HepG2 (cell line): ENCODE results near the gene NT5DC1. TPM values are rescaled to one million over a fixed set of nuclear protein-coding genes. Genes with fewer than 3 reads are reported as not detected.

ENCODE experiments used
- CBX5 ChIP-seq: sonication (generic); formaldehyde crosslinking; IDR thresholded peaks from 2 replicates; pipeline ENCODE4 v1.4.0; 2020; ENCODE audit warnings: missing genetic modification reagents, borderline replicate concordance
- CENPX ChIP-seq: sonication (generic); formaldehyde crosslinking; IDR thresholded peaks from 2 replicates; pipeline ENCODE4 v1.9.0; 2021; ENCODE audit warnings: mild to moderate bottlenecking, missing genetic modification reagents, moderate library complexity
- CREB1 ChIP-seq, 2 experiments: fragments of 450-650 bp in 1 of 2; IDR thresholded peaks; 2 replicates each; pipeline ENCODE4 v1.6.1; 2016 to 2017; ENCODE audit warnings: control low read depth in 1 of 2, mild to moderate bottlenecking in 1 of 2, missing compliant biosample characterization in 1 of 2, missing genetic modification characterization in 1 of 2
- HMG20A ChIP-seq: IDR thresholded peaks from 2 replicates; pipeline ENCODE4 v1.6.1; 2016; ENCODE audit warnings: borderline replicate concordance
- KLF13 ChIP-seq: sonication (generic); formaldehyde crosslinking; IDR thresholded peaks from 2 replicates; pipeline ENCODE4 v1.4.0; 2020; ENCODE audit warnings: mild to moderate bottlenecking, missing genetic modification reagents
- NCOA2 ChIP-seq: sonication (generic); formaldehyde crosslinking; IDR thresholded peaks from 2 replicates; pipeline ENCODE4 v1.8.0; 2022; ENCODE audit warnings: inconsistent platforms
- REL ChIP-seq: sonication (generic); formaldehyde crosslinking; conservative IDR thresholded peaks from 2 replicates; pipeline ENCODE4 v1.8.0; 2022; ENCODE audit warnings: mild to moderate bottlenecking, missing genetic modification reagents, moderate library complexity
- RERE ChIP-seq: IDR thresholded peaks from 2 replicates; pipeline ENCODE4 v1.6.1; 2016; ENCODE audit warnings: low read depth, missing genetic modification reagents, missing compliant biosample characterization
- SATB2 ChIP-seq: sonication (generic); formaldehyde crosslinking; IDR thresholded peaks from 2 replicates; pipeline ENCODE4 v1.5.0; 2020; ENCODE audit warnings: missing genetic modification reagents
- U2AF1 ChIP-seq: fragments of 200-400 bp; formaldehyde crosslinking; optimal IDR thresholded peaks from 2 replicates; pipeline ENCODE3; 2017; ENCODE audit warnings: mild to moderate bottlenecking, low read depth, low read length
- ZBTB20 ChIP-seq: sonication (generic); formaldehyde crosslinking; IDR thresholded peaks from 2 replicates; pipeline ENCODE4 v1.8.1; 2023; ENCODE audit warnings: missing genetic modification reagents, low read depth, mild to moderate bottlenecking, borderline replicate concordance
- ZBTB42 ChIP-seq: sonication (generic); formaldehyde crosslinking; IDR thresholded peaks from 2 replicates; pipeline ENCODE4 v1.5.0; 2020; ENCODE audit warnings: mild to moderate bottlenecking, missing genetic modification reagents
- ZC3H13 ChIP-seq: sonication (generic); formaldehyde crosslinking; IDR thresholded peaks from 2 replicates; pipeline ENCODE4 v1.8.1; 2023; ENCODE audit warnings: mild to moderate bottlenecking, missing genetic modification reagents, moderate library complexity
- ZHX2 ChIP-seq, 2 experiments: sonication (generic) in 1 of 2; formaldehyde crosslinking in 1 of 2; IDR thresholded peaks; 2 replicates each; pipeline versions ENCODE4 v1.6.1 to v1.9.0; 2014 to 2022; ENCODE audit warnings: antibody characterized with exemption in 1 of 2, borderline replicate concordance in 1 of 2, inconsistent platforms in 1 of 2, low read depth in 1 of 2, missing genetic modification reagents in 1 of 2
- ZNF446 ChIP-seq: sonication (generic); formaldehyde crosslinking; IDR thresholded peaks from 2 replicates; pipeline ENCODE4 v1.5.0; 2020; ENCODE audit warnings: mild to moderate bottlenecking, missing genetic modification reagents
- ZNF513 ChIP-seq: sonication (generic); formaldehyde crosslinking; conservative IDR thresholded peaks from 2 replicates; pipeline ENCODE4 v1.5.0; 2020; ENCODE audit warnings: missing genetic modification reagents
- polyA plus RNA-seq, 8 experiments: library from polyadenylated mRNA; depleted of rRNA in 3 of 8; stranded (reverse) in 7 of 8; unstranded in 1 of 8; fragments of >200 nt; fragmentation: Illumina TruSeq in 4 of 8; extraction: Trizol in 4 of 8; gene quantifications; 2 replicates each; pipeline versions ENCODE4 v1.2.1 to v1.2.3, GENCODE V29; 2011 to 2016; ENCODE audit warnings: low read depth in 4 of 8, missing spikeins in 1 of 8, mixed read lengths in 1 of 8; ENCODE audit not compliant: insufficient read depth in 1 of 8
- total RNA-seq, 5 experiments: library from RNA; depleted of rRNA; stranded (reverse); fragments of >200 nt; fragmentation: Illumina TruSeq; extraction: Trizol; gene quantifications; 2 replicates each; pipeline ENCODE4 v1.2.3, GENCODE V29; 2016; ENCODE audit warnings: low read depth in 1 of 5

The NT5DC1 gene
- total and polyA plus RNA-seq, 2 of the 13 experiments (the other 11 are each of a cell fraction or from before 2014, with no cell fraction given): 27.0 to 56.1 TPM

GRCh38 chr6:116072368-116072767 is 28.3 kb upstream of the NT5DC1 start (continued):
- peak; percentile 64; the same call in 1 of the 2 replicates for TF ChIP-seq ZHX2 (IDR thresholded peaks at IDR 0.05; ENCODE audit: low read depth)
- no peak for TF ChIP-seq ZHX2 (CRISPR knock-in tag; IDR thresholded peaks at IDR 0.05; ENCODE audit: borderline replicate concordance)
- TF ChIP-seq REL (CRISPR knock-in tag): no peak
- TF ChIP-seq KLF13 (CRISPR knock-in tag): no peak
- no peak for TF ChIP-seq CENPX (CRISPR knock-in tag)
- 0 out of 2 replicates have a peak, but pooled peaks have one; percentile 26 for TF ChIP-seq RERE (CRISPR knock-in tag)
- no peak for TF ChIP-seq ZC3H13
- TF ChIP-seq HMG20A (CRISPR knock-in tag): peak; percentile 52; the same call in 1 of the 2 replicates
- TF ChIP-seq ZNF446 (CRISPR knock-in tag): no peak
- TF ChIP-seq CREB1 (IDR thresholded peaks at IDR 0.05): peak; percentile 78
- TF ChIP-seq CREB1 (CRISPR knock-in tag; IDR thresholded peaks at IDR 0.05): peak; percentile 87
- no peak; the same call in 1 of the 2 replicates for TF ChIP-seq ZBTB20 (CRISPR knock-in tag)
- TF ChIP-seq NCOA2: peak; percentile 74
- TF ChIP-seq ZBTB42 (CRISPR knock-in tag): no peak
- no peak for TF ChIP-seq ZNF513 (CRISPR knock-in tag)
- no peak for TF ChIP-seq U2AF1
- no peak for TF ChIP-seq CBX5
- TF ChIP-seq SATB2 (CRISPR knock-in tag): no peak
